Testis (tissue), 2 donors: Measurements from ENCODE around the gene GFRA1.

Experiments
- POLR2A ChIP-seq: fragments of 450-650 bp; IDR thresholded peaks from one replicate; pipeline ENCODE4 v1.6.1; 2017; ENCODE audit warnings: antibody characterized with exemption, mild to moderate bottlenecking, moderate library complexity
- TF ChIP-seq, protein P1 (sequence below), 3 experiments: fragments of 450-650 bp in 2 of 3; fragments of 200-600 bp in 1 of 3; sonication (generic) in 1 of 3; IDR thresholded peaks; one replicate each; pipeline ENCODE4 v1.5.1; 2016 to 2019; ENCODE audit warnings: antibody characterized with exemption in 3 of 3, mild to moderate bottlenecking in 2 of 3, moderate library complexity in 1 of 3

DNA sequence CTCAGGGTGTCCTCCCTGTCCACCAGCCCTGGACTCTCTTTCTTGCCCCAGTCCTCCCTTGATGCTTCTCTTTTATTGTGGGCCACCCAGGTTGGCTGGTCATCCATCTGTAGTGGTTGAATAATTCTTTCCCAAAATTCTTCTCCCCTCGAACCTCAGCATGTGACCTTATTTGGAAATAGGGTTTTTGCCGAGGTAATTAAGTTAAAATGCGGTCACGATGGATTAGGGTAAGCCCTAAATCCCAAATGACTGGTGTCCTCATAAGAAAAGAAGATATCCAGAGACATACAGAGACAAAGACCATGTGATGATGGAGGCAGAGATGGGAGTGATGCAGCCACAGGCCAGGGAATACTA is 74.3 kb downstream of the GFRA1 start:
- TF ChIP-seq, protein P1, sequence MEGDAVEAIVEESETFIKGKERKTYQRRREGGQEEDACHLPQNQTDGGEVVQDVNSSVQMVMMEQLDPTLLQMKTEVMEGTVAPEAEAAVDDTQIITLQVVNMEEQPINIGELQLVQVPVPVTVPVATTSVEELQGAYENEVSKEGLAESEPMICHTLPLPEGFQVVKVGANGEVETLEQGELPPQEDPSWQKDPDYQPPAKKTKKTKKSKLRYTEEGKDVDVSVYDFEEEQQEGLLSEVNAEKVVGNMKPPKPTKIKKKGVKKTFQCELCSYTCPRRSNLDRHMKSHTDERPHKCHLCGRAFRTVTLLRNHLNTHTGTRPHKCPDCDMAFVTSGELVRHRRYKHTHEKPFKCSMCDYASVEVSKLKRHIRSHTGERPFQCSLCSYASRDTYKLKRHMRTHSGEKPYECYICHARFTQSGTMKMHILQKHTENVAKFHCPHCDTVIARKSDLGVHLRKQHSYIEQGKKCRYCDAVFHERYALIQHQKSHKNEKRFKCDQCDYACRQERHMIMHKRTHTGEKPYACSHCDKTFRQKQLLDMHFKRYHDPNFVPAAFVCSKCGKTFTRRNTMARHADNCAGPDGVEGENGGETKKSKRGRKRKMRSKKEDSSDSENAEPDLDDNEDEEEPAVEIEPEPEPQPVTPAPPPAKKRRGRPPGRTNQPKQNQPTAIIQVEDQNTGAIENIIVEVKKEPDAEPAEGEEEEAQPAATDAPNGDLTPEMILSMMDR (IDR thresholded peaks at IDR 0.05): no peak
- no peak for TF ChIP-seq POLR2A
